Type B pancreatic cell (in vitro differentiated cells): ENCODE data around the gene OR5AR1. TPM values are rescaled to one million over a fixed set of nuclear protein-coding genes. Genes with fewer than 3 reads are reported as not detected.
"Not testable (repeated sequence)": the region's sequence is repeated elsewhere in the genome, so short reads cannot be mapped to it uniquely, and the experiment has no call there.

ENCODE experiments used
- DNase-seq: peaks from one replicate; pipeline ENCODE4 v3.0.0; 2021; ENCODE audit warnings: mixed read lengths; ENCODE audit not compliant: unreplicated experiment; ENCODE audit errors: extremely low spot score
- H3K27ac Mint-ChIP-seq: 2 replicates; pipeline ENCODE4 v1.8.0; 2021; ENCODE audit warnings: mild to moderate bottlenecking, mixed read lengths
- H3K27me3 Mint-ChIP-seq: 2 replicates; pipeline ENCODE4 v1.8.0; 2021; ENCODE audit warnings: mixed read lengths
- H3K36me3 Mint-ChIP-seq: 2 replicates; pipeline ENCODE4 v1.8.0; 2021; ENCODE audit warnings: mixed read lengths
- H3K4me1 Mint-ChIP-seq: one replicate; pipeline ENCODE4 v1.8.0; 2021; ENCODE audit warnings: mixed read lengths; ENCODE audit not compliant: unreplicated experiment
- H3K4me3 Mint-ChIP-seq: 2 replicates; pipeline ENCODE4 v1.8.0; 2021; ENCODE audit warnings: mild to moderate bottlenecking, mixed read lengths
- H3K9me3 Mint-ChIP-seq: 2 replicates; pipeline ENCODE4 v1.8.0; 2021; ENCODE audit warnings: mixed read lengths
- total RNA-seq: library from RNA; stranded (reverse); gene quantifications from 2 replicates; pipeline ENCODE4 v1.2.1, GENCODE V29; 2021; ENCODE audit warnings: low replicate concordance
- TF ChIP-seq, protein P1 (sequence below): fragments of 200-600 bp; sonication (generic); conservative IDR thresholded peaks from 2 replicates; pipeline ENCODE4 v1.5.0; 2021; ENCODE audit warnings: antibody characterized with exemption, mild to moderate bottlenecking

The OR5AR1 gene
- total RNA-seq, 1 donor from 2014 or later: not detected

DNA sequence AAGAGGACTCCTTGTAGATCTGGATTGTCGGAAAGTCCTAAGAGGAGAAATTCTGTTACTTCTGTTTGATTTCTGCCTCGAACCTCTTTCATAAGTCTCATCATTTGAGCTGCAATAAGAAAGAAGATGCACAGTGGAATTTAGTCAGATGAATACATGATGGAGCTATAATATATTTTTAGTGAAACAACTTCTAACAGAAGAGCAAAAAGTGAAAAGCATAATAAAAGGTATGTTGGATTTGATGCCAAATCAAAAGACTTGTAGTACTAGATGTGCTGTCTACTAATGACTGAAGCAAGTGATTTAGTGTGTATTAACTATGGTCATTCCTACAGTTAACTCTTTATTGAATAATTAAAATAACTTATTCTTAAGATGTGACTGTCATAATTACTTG, 21.1 kb upstream of the OR5AR1 start, which contains the start of gene OR5AP2:
Gene OR5AP2 (minus strand): TSS at position 101 of the 400 bp plus-strand sequence. CDS start 0 bp downstream, at position 101.
- no peaks in the 10 kb centered on the region for H3K36me3 Mint-ChIP-seq
- H3K4me3 Mint-ChIP-seq: no peak within 1 kb of the TSS
- H3K9me3 Mint-ChIP-seq: no peaks in the 10 kb centered on the region
- no peaks in the 10 kb centered on the region for H3K4me1 Mint-ChIP-seq
- DNase-seq: no peak
- TF ChIP-seq, protein P1, sequence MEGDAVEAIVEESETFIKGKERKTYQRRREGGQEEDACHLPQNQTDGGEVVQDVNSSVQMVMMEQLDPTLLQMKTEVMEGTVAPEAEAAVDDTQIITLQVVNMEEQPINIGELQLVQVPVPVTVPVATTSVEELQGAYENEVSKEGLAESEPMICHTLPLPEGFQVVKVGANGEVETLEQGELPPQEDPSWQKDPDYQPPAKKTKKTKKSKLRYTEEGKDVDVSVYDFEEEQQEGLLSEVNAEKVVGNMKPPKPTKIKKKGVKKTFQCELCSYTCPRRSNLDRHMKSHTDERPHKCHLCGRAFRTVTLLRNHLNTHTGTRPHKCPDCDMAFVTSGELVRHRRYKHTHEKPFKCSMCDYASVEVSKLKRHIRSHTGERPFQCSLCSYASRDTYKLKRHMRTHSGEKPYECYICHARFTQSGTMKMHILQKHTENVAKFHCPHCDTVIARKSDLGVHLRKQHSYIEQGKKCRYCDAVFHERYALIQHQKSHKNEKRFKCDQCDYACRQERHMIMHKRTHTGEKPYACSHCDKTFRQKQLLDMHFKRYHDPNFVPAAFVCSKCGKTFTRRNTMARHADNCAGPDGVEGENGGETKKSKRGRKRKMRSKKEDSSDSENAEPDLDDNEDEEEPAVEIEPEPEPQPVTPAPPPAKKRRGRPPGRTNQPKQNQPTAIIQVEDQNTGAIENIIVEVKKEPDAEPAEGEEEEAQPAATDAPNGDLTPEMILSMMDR: no peak
- no peaks in the 10 kb centered on the region for H3K27me3 Mint-ChIP-seq
- no peak within 1 kb of the TSS for H3K27ac Mint-ChIP-seq

DNA sequence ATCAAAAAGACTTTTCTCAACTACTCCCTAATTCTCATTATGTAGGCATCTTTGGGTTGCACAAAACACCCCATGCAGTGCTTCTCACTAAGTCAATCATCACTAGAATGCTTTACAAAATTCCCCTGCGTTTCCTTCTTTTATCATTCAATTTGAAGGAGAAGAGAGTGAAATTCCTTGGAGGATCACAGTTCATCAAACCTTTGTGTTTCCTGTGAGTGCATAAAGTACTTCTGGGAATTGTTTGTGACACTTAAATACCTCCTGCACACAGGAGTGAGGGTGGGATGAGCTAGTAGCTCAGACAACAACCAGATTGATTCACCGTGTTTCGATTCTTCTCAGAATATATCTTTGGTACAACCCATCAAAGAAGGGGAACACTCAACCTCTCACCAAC, 3.7 kb upstream of the OR5AR1 start:
- Mint-ChIP-seq H3K9me3 (no peaks in the 10 kb centered on the region), H3K27me3 (no peaks in the 10 kb centered on the region), H3K4me3 (no peak overlapping the region), H3K27ac (no peak overlapping the region), H3K4me1 (no peaks in the 10 kb centered on the region), H3K36me3 (no peaks in the 10 kb centered on the region)
- TF ChIP-seq, protein P1: no peak
- no peak for DNase-seq

DNA sequence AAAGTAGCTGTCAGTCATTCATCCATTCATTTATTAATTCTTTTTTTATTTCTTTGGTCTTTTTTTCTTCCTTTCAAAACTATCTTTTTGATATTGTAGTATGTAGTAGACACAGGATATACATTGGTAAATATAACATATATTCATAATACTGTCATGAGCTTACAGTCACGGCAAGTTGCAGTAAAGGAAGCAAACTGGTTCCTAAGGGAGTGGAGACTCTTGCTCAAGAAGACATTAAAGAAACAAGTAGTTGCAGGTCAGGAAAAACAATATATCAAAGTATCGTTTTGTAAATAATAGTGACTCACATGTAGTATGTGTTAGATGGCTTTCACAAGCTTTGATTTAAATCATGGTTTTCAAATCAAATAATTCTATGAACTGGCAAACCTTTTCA, 7.5 kb downstream of the OR5AR1 start:
- H3K9me3 Mint-ChIP-seq: no peaks in the 10 kb centered on the region
- H3K4me1 Mint-ChIP-seq: no peaks in the 10 kb centered on the region
- H3K27ac Mint-ChIP-seq: no peak overlapping the region
- H3K36me3 Mint-ChIP-seq: no peaks in the 10 kb centered on the region
- no peak overlapping the region for H3K4me3 Mint-ChIP-seq
- DNase-seq: no peak
- TF ChIP-seq, protein P1: no peak
- H3K27me3 Mint-ChIP-seq: peaks cover 3% of the 10 kb centered on the region

DNA sequence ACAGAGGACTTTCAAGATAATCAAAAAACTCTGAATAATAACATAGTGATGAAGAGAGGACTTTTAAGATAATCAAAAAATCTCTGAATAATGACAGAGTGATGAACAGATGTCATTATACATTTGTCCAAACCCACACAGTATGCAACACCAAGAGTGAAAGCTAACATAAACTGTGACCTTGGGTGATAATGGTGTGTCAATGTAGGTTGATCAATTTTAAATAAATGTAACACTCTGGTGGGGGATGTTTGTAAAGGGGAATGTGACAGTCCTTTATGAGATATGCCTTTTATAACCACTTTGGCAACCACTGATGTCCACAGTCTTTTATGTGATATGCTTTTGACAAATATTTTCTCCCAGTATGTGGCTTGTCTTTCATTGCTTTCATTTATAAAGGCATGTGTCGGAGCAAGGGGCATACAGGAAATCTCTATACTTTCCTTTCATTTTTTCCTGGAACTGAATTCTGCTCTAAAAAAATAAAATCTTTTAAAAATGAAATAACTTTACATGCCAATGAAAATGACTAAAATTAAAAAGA, 25.1 kb downstream of the OR5AR1 start:
- Mint-ChIP-seq H3K9me3 (no peaks in the 10 kb centered on the region), H3K27me3 (no peaks in the 10 kb centered on the region), H3K4me1 (no peaks in the 10 kb centered on the region), H3K4me3 (no peak overlapping the region), H3K36me3 (no peaks in the 10 kb centered on the region), H3K27ac (no peak overlapping the region)
- TF ChIP-seq, protein P1: no peak
- DNase-seq: no peak

DNA sequence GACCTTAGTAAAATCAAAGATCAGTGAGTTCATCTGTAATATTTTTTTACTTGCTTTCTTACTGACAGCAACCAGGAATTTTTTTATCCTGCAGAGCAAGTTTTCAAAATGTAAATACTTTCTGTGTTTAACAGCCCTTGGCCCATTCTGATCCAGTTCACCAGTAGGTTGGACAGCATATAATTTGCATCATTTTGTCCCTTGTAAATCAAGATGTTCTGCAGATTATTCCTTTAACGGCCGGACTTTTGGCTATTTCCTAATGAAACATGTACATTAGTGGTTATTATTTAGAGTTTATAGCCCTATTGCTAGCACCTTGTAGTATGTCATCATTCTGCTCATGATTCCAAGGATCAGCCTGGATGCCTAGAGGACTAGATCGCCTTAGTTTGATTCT, 27.7 kb downstream of the OR5AR1 start:
- H3K9me3 Mint-ChIP-seq, H3K27me3 Mint-ChIP-seq, H3K27ac Mint-ChIP-seq, H3K4me1 Mint-ChIP-seq, H3K4me3 Mint-ChIP-seq, H3K36me3 Mint-ChIP-seq, DNase-seq: not testable (repeated sequence)

DNA sequence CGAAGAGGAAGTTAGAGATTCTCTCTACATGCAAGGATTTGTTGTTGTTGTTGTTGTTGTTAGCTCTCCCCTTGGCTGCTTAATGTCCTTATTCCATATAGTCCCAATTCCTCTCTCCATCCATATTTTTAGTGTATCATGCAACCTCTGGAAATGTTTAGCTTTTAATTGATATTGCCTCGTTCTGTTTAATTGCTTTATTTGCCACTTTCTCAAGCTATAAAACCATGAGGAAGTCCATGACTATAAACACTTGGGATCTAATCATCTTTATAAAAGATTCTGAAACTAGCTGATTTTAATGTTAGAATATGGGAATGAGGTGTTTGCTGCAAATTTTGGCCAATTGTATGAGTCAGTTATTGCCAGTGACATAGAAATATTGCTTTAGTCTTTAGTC, 29.9 kb downstream of the OR5AR1 start:
- DNase-seq: no peak
- Mint-ChIP-seq H3K9me3 (no peaks in the 10 kb centered on the region), H3K4me3 (no peak overlapping the region), H3K36me3 (no peaks in the 10 kb centered on the region), H3K4me1 (no peaks in the 10 kb centered on the region), H3K27me3 (peaks cover 3% of the 10 kb centered on the region), H3K27ac (no peak overlapping the region)
- TF ChIP-seq, protein P1: no peak
